ENCODE data around the gene EEIG1. TPM values are rescaled to one million over a fixed set of nuclear protein-coding genes. Genes with fewer than 3 reads are reported as not detected.

Gene EEIG1
- total RNA-seq, 1 donor from 2014 or later, result 44.7 TPM

DNA sequence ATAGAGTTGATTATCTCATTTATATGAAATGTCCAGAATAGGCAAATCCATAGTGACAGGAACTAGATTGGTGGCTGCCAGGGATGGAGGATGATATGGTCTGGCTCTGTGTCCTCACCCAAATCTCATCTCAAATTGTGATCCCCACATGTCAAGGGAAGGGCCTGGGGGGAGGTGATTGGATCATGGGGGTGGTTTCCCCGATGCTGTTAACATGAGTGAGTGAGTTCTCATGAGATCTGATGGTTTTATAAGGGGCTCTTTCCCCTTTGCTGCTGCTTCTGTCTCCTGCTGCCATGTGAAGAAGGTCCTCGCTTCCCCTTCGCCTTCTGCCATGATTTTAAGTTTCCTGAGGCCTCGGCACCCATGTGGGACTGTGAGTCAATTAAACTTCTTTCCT, 21.4 kb downstream of the EEIG1 start:
- intact Hi-C loops (cut with DNase I), result no loop called here
- no peaks in the 10 kb centered on the region for H3K27me3 ChIP-seq
- H3K27ac ChIP-seq, result no peak overlapping the region
- peaks cover 47% of the 10 kb centered on the region for H3K4me1 ChIP-seq
- no peaks in the 10 kb centered on the region for H3K9me3 ChIP-seq
- no peak overlapping the region for H3K4me3 ChIP-seq
- no peak for TF ChIP-seq CTCF (IDR thresholded peaks at IDR 0.05)
- DNase-seq, result no peak
- no peaks in the 10 kb centered on the region for H3K36me3 ChIP-seq
- ATAC-seq, result no peak

DNA sequence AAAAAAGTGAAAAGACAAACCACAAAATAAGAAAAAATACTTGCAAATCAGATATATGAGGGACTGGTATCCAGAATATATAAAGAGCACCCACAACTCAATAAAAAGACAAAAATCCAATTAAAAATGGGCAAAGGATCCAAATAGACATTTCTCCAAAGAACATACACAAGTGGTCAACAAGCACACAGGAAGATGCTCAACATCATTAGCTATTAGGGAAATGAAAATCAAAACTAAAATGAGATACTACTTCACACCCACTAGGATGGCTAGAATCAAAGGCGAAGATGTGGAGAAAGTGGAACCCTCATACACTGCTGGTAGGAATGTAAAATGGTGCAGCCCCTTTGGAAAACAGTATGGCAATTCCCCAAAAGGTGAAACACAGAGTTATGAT, 22.1 kb downstream of the EEIG1 start:
- Histone ChIP-seq H3K27ac (no peak overlapping the region), H3K27me3 (no peaks in the 10 kb centered on the region), H3K4me3 (no peak overlapping the region), H3K4me1 (peaks cover 45% of the 10 kb centered on the region), H3K36me3 (no peaks in the 10 kb centered on the region), H3K9me3 (no peaks in the 10 kb centered on the region)
- ATAC-seq (no peak), DNase-seq (no peak)
- no peak for TF ChIP-seq CTCF (IDR thresholded peaks at IDR 0.05)
- intact Hi-C loops (cut with DNase I), result no loop called here

DNA sequence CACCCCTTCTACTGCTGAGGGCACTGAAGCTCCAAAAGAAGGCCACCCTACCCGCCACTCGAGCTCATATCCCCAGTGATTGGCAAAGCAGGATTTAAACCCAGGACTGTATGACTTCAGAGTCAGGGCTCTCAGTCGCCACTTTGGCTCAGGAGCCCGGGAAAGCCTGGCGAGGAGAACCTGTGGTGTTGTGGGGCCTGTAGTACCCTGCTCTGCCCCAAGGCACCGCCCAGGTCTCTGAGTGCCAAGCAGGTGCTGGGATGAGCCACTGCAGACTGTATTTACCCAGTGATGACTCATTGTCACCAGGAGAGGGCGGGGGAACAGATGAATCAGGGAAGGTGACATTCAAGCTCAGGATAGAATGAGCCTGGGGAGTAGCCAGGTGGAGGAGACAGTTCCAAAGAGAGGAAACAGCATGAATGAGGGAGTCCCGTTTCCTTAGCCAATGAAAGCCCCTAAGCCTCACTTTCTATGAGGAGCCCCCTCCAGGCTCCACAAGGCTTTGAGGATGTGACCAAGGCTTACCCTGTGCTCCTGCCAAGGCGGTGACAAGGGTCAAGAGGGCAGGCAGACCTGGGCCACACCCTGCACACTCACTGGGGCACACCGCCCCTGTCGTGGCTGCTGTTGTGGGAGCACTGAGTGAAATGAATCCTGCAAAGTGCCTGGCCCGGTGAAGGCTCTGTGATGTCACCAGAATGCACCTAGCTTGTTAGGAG, 25.3 kb downstream of the EEIG1 start:
- no peaks in the 10 kb centered on the region for H3K27me3 ChIP-seq
- H3K4me3 ChIP-seq, result no peak overlapping the region
- intact Hi-C loops (cut with DNase I), result no loop called here
- DNase-seq (peak; percentile 84), ATAC-seq (peak; percentile 95)
- H3K9me3 ChIP-seq, result no peaks in the 10 kb centered on the region
- TF ChIP-seq CTCF (IDR thresholded peaks at IDR 0.05), result peak; percentile 37
- no peaks in the 10 kb centered on the region for H3K36me3 ChIP-seq
- H3K27ac ChIP-seq, result peak overlapping the region; percentile 53
- H3K4me1 ChIP-seq, result peaks cover 27% of the 10 kb centered on the region

GRCh38 chr9:127954831-127955293, 25.9 kb downstream of the EEIG1 start:
- ATAC-seq, result no peak
- no peaks in the 10 kb centered on the region for H3K27me3 ChIP-seq
- H3K36me3 ChIP-seq, result no peaks in the 10 kb centered on the region
- no peak for TF ChIP-seq CTCF (IDR thresholded peaks at IDR 0.05)
- intact Hi-C loops (cut with DNase I), result no loop called here
- peaks cover 22% of the 10 kb centered on the region for H3K4me1 ChIP-seq
- no peak overlapping the region for H3K4me3 ChIP-seq
- no peaks in the 10 kb centered on the region for H3K9me3 ChIP-seq
- no peak for DNase-seq
- peak overlapping the region; percentile 53 for H3K27ac ChIP-seq

DNA sequence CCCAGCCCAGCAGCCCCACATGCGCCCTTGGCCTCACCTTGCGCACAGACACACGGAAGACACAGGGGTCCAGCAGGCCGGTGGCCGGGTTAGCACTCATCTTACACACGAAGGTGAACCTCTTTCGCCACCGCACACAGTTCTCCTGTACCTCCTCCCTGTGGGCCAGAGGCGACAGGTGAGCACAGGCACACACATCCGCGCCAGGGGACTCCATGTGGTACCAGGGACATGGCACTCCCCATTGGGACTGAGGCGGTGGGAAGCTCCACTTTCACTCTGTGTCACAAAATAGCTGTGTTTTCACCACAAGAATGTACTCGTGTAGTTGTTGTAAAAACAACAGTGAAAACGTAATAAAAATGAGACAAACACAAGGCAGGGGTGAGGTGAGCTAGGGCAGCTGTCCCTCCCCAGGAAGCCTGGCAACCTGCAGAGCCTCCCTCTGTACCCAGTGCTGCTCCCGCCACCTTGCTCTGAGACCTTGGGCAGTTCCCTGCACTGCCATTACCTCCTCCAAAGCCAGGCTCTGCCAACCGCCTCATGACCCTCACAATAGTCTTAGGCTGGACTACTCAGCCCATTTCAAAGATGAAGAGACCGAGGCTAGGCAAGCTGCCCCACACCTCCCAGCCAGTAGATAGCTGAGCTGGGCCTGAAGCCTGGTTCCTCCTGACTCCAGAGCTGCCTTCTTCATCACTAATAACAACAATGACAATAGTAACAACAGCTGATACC, 26.9 kb downstream of the EEIG1 start:
- DNase-seq (no peak), ATAC-seq (no peak)
- Histone ChIP-seq H3K4me3 (no peak overlapping the region), H3K36me3 (no peaks in the 10 kb centered on the region), H3K9me3 (no peaks in the 10 kb centered on the region), H3K27ac (peak overlapping the region; percentile 6), H3K4me1 (peaks cover 22% of the 10 kb centered on the region), H3K27me3 (no peaks in the 10 kb centered on the region)
- intact Hi-C loops (cut with DNase I), result no loop called here
- no peak for TF ChIP-seq CTCF (IDR thresholded peaks at IDR 0.05)
